GM10248 (cell line): ENCODE measurements around the gene HOXC5.

ENCODE experiments used
- CTCF ChIA-PET: fragments of 300-600 bp; sonication (Branson Sonifier 250); formaldehyde crosslinking; extraction: SDS; loops from one replicate; lab custom pipeline; 2021; ENCODE audit warnings: antibody characterized with exemption; lab: Yijun Ruan, JAX
- POLR2A ChIA-PET: fragments of 350-650 bp; sonication (Branson Sonifier 250); formaldehyde crosslinking; extraction: SDS; loops from one replicate; lab custom pipeline; 2020; ENCODE audit warnings: antibody characterized with exemption; lab: Yijun Ruan, JAX
- DNase-seq: peaks from one replicate; pipeline ENCODE4 v3.0.0; 2012; ENCODE audit errors: extremely low spot score
- TF ChIP-seq, protein P1 (sequence below): IDR thresholded peaks from 2 replicates; pipeline ENCODE4 v1.5.1; 2012; ENCODE audit warnings: mild to moderate bottlenecking, low read depth; ENCODE audit errors: extremely low read depth, missing control alignments, control extremely low read depth

HOXC5 gene

GRCh38 chr12:53998110-53998899 lies 34.5 kb upstream of the HOXC5 start:
- DNase-seq: no peak
- POLR2A ChIA-PET: no interaction called here
- TF ChIP-seq, protein P1, sequence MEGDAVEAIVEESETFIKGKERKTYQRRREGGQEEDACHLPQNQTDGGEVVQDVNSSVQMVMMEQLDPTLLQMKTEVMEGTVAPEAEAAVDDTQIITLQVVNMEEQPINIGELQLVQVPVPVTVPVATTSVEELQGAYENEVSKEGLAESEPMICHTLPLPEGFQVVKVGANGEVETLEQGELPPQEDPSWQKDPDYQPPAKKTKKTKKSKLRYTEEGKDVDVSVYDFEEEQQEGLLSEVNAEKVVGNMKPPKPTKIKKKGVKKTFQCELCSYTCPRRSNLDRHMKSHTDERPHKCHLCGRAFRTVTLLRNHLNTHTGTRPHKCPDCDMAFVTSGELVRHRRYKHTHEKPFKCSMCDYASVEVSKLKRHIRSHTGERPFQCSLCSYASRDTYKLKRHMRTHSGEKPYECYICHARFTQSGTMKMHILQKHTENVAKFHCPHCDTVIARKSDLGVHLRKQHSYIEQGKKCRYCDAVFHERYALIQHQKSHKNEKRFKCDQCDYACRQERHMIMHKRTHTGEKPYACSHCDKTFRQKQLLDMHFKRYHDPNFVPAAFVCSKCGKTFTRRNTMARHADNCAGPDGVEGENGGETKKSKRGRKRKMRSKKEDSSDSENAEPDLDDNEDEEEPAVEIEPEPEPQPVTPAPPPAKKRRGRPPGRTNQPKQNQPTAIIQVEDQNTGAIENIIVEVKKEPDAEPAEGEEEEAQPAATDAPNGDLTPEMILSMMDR: no peak
- CTCF ChIA-PET: interaction anchor here (0.8 to 4.5 kb wide), 9 partner anchors 10 to 221 kb away, joined by 3 to 19 read pairs (median 8); partner anchors contain the start of genes HOXC10 and HOXC5

- TF ChIP-seq, protein P1: no peak
- no peak for DNase-seq
- POLR2A ChIA-PET: no interaction called here
- CTCF ChIA-PET: interaction anchor here (0.8 to 4.5 kb wide), 8 partner anchors 11 to 220 kb away, joined by 3 to 19 read pairs (median 3); partner anchors contain the start of genes HOXC10 and HOXC5
Measured at GRCh38 chr12:53998900-53999236, 34.0 kb upstream of the HOXC5 start.

- ChIA-PET POLR2A (no interaction called here), CTCF (interaction anchor here (0.8 to 3.7 kb wide), 6 partner anchors 14 to 215 kb away, joined by 3 to 19 read pairs (median 5); partner anchors contain the start of genes HOXC10 and HOXC5)
- no peak for DNase-seq
- TF ChIP-seq, protein P1: no peak
Measured at GRCh38 chr12:53999559-54000115, 33.2 kb upstream of the HOXC5 start.

- DNase-seq: no peak
- ChIA-PET CTCF (interaction anchor here (0.7 to 3.7 kb wide), 7 partner anchors 10 to 214 kb away, joined by 3 to 19 read pairs (median 3); partner anchors contain the start of genes HOXC10 and HOXC5), POLR2A (no interaction called here)
- TF ChIP-seq, protein P1: no peak
Measured at GRCh38 chr12:54000116-54001114, 32.4 kb upstream of the HOXC5 start, which contains the start of gene HOXC9. HOXC9 (plus strand) TSS chr12:54000161; CDS start chr12:54000189, 28 bp downstream.

- POLR2A ChIA-PET: no interaction called here
- TF ChIP-seq, protein P1: no peak
- CTCF ChIA-PET: interaction anchor here (0.7 to 3.7 kb wide), 8 partner anchors 9 to 206 kb away, joined by 3 to 19 read pairs (median 3); partner anchors contain the start of gene HOXC10
- no peak for DNase-seq
Measured at GRCh38 chr12:54001283-54002187, 31.3 kb upstream of the HOXC5 start.
